Neuronal stem cell (in vitro differentiated cells): ENCODE data around the gene UCHL1.

Experiments used
- DNase-seq: peaks from one replicate; pipeline ENCODE4 v3.0.0-alpha.2; 2013; ENCODE audit warnings: low spot score
- H2AFZ ChIP-seq: one replicate; pipeline ENCODE4 v1.6.1; 2013; ENCODE audit warnings: mild to moderate bottlenecking, low read length, inconsistent platforms
- H2AK5ac ChIP-seq: 2 replicates; pipeline ENCODE4 v1.6.1; 2013; ENCODE audit warnings: low read depth, mild to moderate bottlenecking, inconsistent platforms, low read length, moderate library complexity, mixed read lengths
- H2BK120ac ChIP-seq: 2 replicates; pipeline ENCODE4 v1.6.1; 2013; ENCODE audit warnings: low read depth, mild to moderate bottlenecking, inconsistent platforms, low read length, moderate library complexity, mixed read lengths
- H2BK12ac ChIP-seq: one replicate; pipeline ENCODE4 v1.6.1; 2013; ENCODE audit warnings: low read length, inconsistent platforms
- H2BK15ac ChIP-seq: 2 replicates; pipeline ENCODE4 v1.6.1; 2013; ENCODE audit warnings: mild to moderate bottlenecking, low read length, inconsistent platforms, mixed read lengths
- H2BK5ac ChIP-seq: one replicate; pipeline ENCODE4 v1.6.1; 2013; ENCODE audit warnings: inconsistent platforms, mild to moderate bottlenecking, low read length, moderate library complexity
- H3K14ac ChIP-seq: one replicate; pipeline ENCODE4 v1.6.1; 2013; ENCODE audit warnings: low read length, inconsistent platforms
- H3K18ac ChIP-seq: 2 replicates; pipeline ENCODE4 v1.6.1; 2013; ENCODE audit warnings: low read length, inconsistent platforms
- H3K23ac ChIP-seq: 2 replicates; pipeline ENCODE4 v1.6.1; 2013; ENCODE audit warnings: low read depth, mild to moderate bottlenecking, mixed read lengths, low read length, inconsistent platforms; ENCODE audit not compliant: poor library complexity
- H3K27ac ChIP-seq: replicated peaks from 3 replicates; pipeline ENCODE4 v1.5.1; 2013; ENCODE audit warnings: low read length, inconsistent platforms
- H3K27me3 ChIP-seq, 3 experiments: 2 replicates each; pipeline ENCODE4 v1.6.1; 2013; ENCODE audit warnings: low read length in 3 of 3, mild to moderate bottlenecking in 2 of 3, inconsistent platforms in 1 of 3, low read depth in 1 of 3, mixed read lengths in 1 of 3, moderate library complexity in 1 of 3; ENCODE audit not compliant: control insufficient read depth in 3 of 3, insufficient read depth in 3 of 3
- H3K36me3 ChIP-seq, 2 donors: replicated peaks in 1 of 2; 2 replicates each; pipeline ENCODE4 v1.6.1; 2013; ENCODE audit warnings: low read length in 2 of 2; ENCODE audit not compliant: control insufficient read depth in 2 of 2, insufficient read depth in 2 of 2
- H3K4ac ChIP-seq: 2 replicates; pipeline ENCODE4 v1.6.1; 2013; ENCODE audit warnings: inconsistent platforms, mild to moderate bottlenecking, low read length, moderate library complexity
- H3K4me1 ChIP-seq, 2 donors: 1 replicate in 1 of 2; 2 replicates in 1 of 2; pipeline ENCODE4 v1.6.1; 2013; ENCODE audit warnings: low read length in 2 of 2, low read depth in 1 of 2; ENCODE audit not compliant: control insufficient read depth in 2 of 2, insufficient read depth in 1 of 2
- H3K4me2 ChIP-seq: one replicate; pipeline ENCODE4 v1.6.1; 2013; ENCODE audit warnings: mild to moderate bottlenecking, low read length, inconsistent platforms; ENCODE audit not compliant: insufficient read depth, poor library complexity, severe bottlenecking
- H3K4me3 ChIP-seq, 2 donors: 2 replicates each; pipeline ENCODE4 v1.5.1; 2013; ENCODE audit warnings: low read length in 2 of 2, mild to moderate bottlenecking in 2 of 2, inconsistent platforms in 1 of 2, moderate library complexity in 1 of 2
- H3K79me1 ChIP-seq: one replicate; pipeline ENCODE4 v1.6.1; 2013; ENCODE audit warnings: low read depth, mild to moderate bottlenecking, inconsistent platforms, low read length, moderate library complexity
- H3K9ac ChIP-seq: one replicate; pipeline ENCODE4 v1.6.1; 2013; ENCODE audit warnings: mild to moderate bottlenecking, low read depth, low read length, inconsistent platforms; ENCODE audit not compliant: poor library complexity
- H3K9me3 ChIP-seq, 2 donors: replicated peaks in 1 of 2; 2 replicates each; pipeline versions ENCODE3 to v1.6.1; 2013; ENCODE audit warnings: low read length in 2 of 2, mild to moderate bottlenecking in 2 of 2, inconsistent platforms in 1 of 2, low read depth in 1 of 2, mixed read lengths in 1 of 2, moderate library complexity in 1 of 2; ENCODE audit not compliant: control insufficient read depth in 2 of 2, insufficient read depth in 1 of 2
- H4K8ac ChIP-seq: one replicate; pipeline ENCODE4 v1.6.1; 2013; ENCODE audit warnings: low read depth, mild to moderate bottlenecking, inconsistent platforms, low read length, moderate library complexity
- H4K91ac ChIP-seq: one replicate; pipeline ENCODE4 v1.6.1; 2013; ENCODE audit warnings: low read length, low read depth, mild to moderate bottlenecking, inconsistent platforms; ENCODE audit not compliant: poor library complexity
- WGBS, 2 donors: extraction: QIAGEN DNeasy Blood & Tissue Kit; methylation state at CpG; one replicate each; pipeline ENCODE4 v1.1.7; 2013; ENCODE audit warnings: missing lambda C conversion rate in 2 of 2, mixed read lengths in 1 of 2; ENCODE audit not compliant: insufficient read length in 2 of 2, insufficient replicate concordance in 1 of 2; ENCODE audit errors: extremely low coverage in 2 of 2; 5-methylcytosine and 5-hydroxymethylcytosine counted together

The UCHL1 gene

DNA sequence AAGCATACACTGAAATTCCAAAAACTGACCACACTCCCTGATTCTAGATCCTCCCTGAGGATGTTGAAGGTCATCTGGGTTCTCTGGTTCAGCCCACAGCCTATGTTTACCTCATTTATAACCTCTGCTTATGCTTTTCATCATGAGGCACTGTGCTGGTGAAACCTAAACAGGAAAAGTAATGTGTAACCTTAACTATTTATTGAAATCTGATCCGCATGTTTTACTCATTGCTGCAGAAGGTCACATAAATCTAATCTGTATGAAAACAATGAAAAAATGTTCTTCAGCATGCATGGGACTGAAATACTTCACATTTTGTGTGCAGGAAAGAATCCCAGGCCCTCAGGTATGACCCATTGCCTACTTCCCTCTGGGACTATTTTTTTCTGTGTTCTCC lies 30.3 kb downstream of the UCHL1 start:
- no peak for DNase-seq

DNA sequence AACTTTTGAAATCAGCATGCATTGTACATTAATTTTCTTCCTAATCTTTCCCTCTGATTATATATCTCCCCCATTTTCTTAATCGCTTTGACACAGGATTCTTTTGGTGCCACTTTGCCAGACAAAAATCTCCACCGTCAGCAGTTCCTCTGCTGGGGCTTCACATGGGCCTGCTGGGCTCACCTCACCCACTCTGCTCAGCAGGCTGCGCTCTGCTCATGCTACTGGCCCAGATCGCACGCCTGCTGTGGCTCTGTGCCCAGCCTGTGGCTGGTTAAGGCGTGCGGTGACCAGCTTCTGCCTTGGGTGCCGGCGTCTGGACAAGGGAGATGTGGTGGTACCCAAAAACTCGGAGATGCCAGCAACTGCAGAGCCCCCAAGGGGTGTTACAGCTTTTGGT lies 31.1 kb downstream of the UCHL1 start:
- H2BK120ac ChIP-seq: no peak overlapping the region
- H2AFZ ChIP-seq: no peak overlapping the region
- no peaks in the 10 kb centered on the region for H3K36me3 ChIP-seq
- WGBS, 2 donors: no CpG with 5 or more reads among the region's 10 CpGs
- H3K27ac ChIP-seq: no peak overlapping the region
- no peaks in the 10 kb centered on the region for H3K4me1 ChIP-seq
- no peaks in the 10 kb centered on the region for H3K27me3 ChIP-seq
- no peak overlapping the region for H3K4me3 ChIP-seq
- H2BK15ac ChIP-seq: no peak overlapping the region
- no peak overlapping the region for H3K18ac ChIP-seq
- H2AK5ac ChIP-seq: no peak overlapping the region
- H3K4ac ChIP-seq: no peak overlapping the region
- no peak for DNase-seq
- H3K9ac ChIP-seq: no peak overlapping the region
- H3K4me2 ChIP-seq: no peak overlapping the region
- H3K9me3 ChIP-seq: peaks cover 0 to 4% of the 10 kb centered on the region in 2 donors
- no peak overlapping the region for H3K23ac ChIP-seq
- H4K8ac ChIP-seq: no peak overlapping the region
- no peak overlapping the region for H3K14ac ChIP-seq
- H2BK5ac ChIP-seq: no peak overlapping the region
- H2BK12ac ChIP-seq: no peak overlapping the region
- H4K91ac ChIP-seq: no peak overlapping the region
- no peaks in the 10 kb centered on the region for H3K79me1 ChIP-seq

More for the DNA sequence above, 30.3 kb downstream of the UCHL1 start:
- Histone ChIP-seq H3K79me1 (no peaks in the 10 kb centered on the region), H3K4me2 (no peak overlapping the region), H3K18ac (no peak overlapping the region), H3K9ac (no peak overlapping the region), H3K27me3 (no peaks in the 10 kb centered on the region), H2AFZ (no peak overlapping the region), H2BK5ac (no peak overlapping the region), H2BK120ac (no peak overlapping the region), H2BK15ac (no peak overlapping the region), H3K9me3 (peaks cover 0 to 4% of the 10 kb centered on the region in 2 donors), H2BK12ac (no peak overlapping the region), H4K8ac (no peak overlapping the region), H3K27ac (no peak overlapping the region), H3K23ac (no peak overlapping the region), H3K4me3 (no peak overlapping the region), H3K4ac (no peak overlapping the region), H3K14ac (no peak overlapping the region), H4K91ac (no peak overlapping the region), H3K4me1 (no peaks in the 10 kb centered on the region), H3K36me3 (no peaks in the 10 kb centered on the region), H2AK5ac (no peak overlapping the region)
- no CpG with 5 or more reads among the region's 1 CpG for WGBS, 2 donors

GRCh38 chr4:41288254-41288653 lies 31.5 kb downstream of the UCHL1 start:
- Histone ChIP-seq H3K23ac (no peak overlapping the region), H2AK5ac (no peak overlapping the region), H2BK120ac (no peak overlapping the region), H2BK5ac (no peak overlapping the region), H2BK15ac (no peak overlapping the region), H4K91ac (no peak overlapping the region), H3K9me3 (peaks cover 0 to 4% of the 10 kb centered on the region in 2 donors), H3K4me2 (no peak overlapping the region), H4K8ac (no peak overlapping the region), H3K14ac (no peak overlapping the region), H3K4me1 (no peaks in the 10 kb centered on the region), H3K18ac (no peak overlapping the region), H3K4ac (no peak overlapping the region), H3K27ac (no peak overlapping the region), H2AFZ (no peak overlapping the region), H3K4me3 (no peak overlapping the region), H2BK12ac (no peak overlapping the region), H3K79me1 (no peaks in the 10 kb centered on the region), H3K27me3 (no peaks in the 10 kb centered on the region), H3K9ac (no peak overlapping the region), H3K36me3 (no peaks in the 10 kb centered on the region)
- WGBS, 2 donors: no CpG with 5 or more reads among the region's 10 CpGs
- DNase-seq: no peak

- Histone ChIP-seq H3K4me1 (no peaks in the 10 kb centered on the region), H3K4me2 (no peak overlapping the region), H3K4me3 (no peak overlapping the region), H3K9me3 (peaks cover 8 to 16% of the 10 kb centered on the region in 2 donors), H2BK120ac (no peak overlapping the region), H3K36me3 (no peaks in the 10 kb centered on the region), H3K79me1 (no peaks in the 10 kb centered on the region), H4K8ac (no peak overlapping the region), H3K4ac (no peak overlapping the region), H3K27me3 (no peaks in the 10 kb centered on the region), H2BK12ac (no peak overlapping the region), H2AFZ (no peak overlapping the region), H3K27ac (no peak overlapping the region), H2AK5ac (no peak overlapping the region), H3K14ac (no peak overlapping the region), H3K23ac (no peak overlapping the region), H2BK15ac (no peak overlapping the region), H3K9ac (no peak overlapping the region), H4K91ac (no peak overlapping the region), H2BK5ac (no peak overlapping the region), H3K18ac (no peak overlapping the region)
- no CpG with 5 or more reads among the region's 4 CpGs for WGBS, 2 donors
- DNase-seq: no peak
Measured at GRCh38 chr4:41290479-41290878, 33.8 kb downstream of the UCHL1 start.
